GM18517 (cell line): ENCODE data around the gene PCDHGA1.
"Not testable (repeated sequence)": the region's sequence is repeated elsewhere in the genome, so short reads cannot be mapped to it uniquely, and the experiment has no call there.

Experiments
- ATAC-seq: cut with Tn5 transposase; IDR thresholded peaks from one replicate; pipeline ENCODE4 v1.9.1; 2021; ENCODE audit warnings: mild to moderate bottlenecking, moderate library complexity; ENCODE audit not compliant: unreplicated experiment

Gene PCDHGA1

GRCh38 chr5:141409598-141410306 lies 79.4 kb downstream of the PCDHGA1 start:
- ATAC-seq: no peak

GRCh38 chr5:141411575-141411974 lies 81.3 kb downstream of the PCDHGA1 start:
- ATAC-seq: no peak

GRCh38 chr5:141412854-141413539 lies 82.7 kb downstream of the PCDHGA1 start, which contains the start of gene PCDHGA10:
TSS of gene PCDHGA10 (plus strand) at chr5:141412987. CDS start at chr5:141413176, 189 bp downstream.
- peak; percentile 79 for ATAC-seq

- ATAC-seq: no peak
Observed at GRCh38 chr5:141413540-141414069, 83.3 kb downstream of the PCDHGA1 start.

- ATAC-seq: not testable (repeated sequence)
Observed at GRCh38 chr5:141414548-141415274, 84.4 kb downstream of the PCDHGA1 start.

- not testable (repeated sequence) for ATAC-seq
Observed at GRCh38 chr5:141415275-141415618, 84.9 kb downstream of the PCDHGA1 start.

- peak; percentile 76 for ATAC-seq
Observed at GRCh38 chr5:141417494-141418172, 87.3 kb downstream of the PCDHGA1 start, which contains the start of gene PCDHGB7. TSS of gene PCDHGB7 (plus strand) at chr5:141417677. CDS start at chr5:141417860, 183 bp downstream.

GRCh38 chr5:141419074-141419880 lies 89.0 kb downstream of the PCDHGA1 start:
- no peak for ATAC-seq

DNA sequence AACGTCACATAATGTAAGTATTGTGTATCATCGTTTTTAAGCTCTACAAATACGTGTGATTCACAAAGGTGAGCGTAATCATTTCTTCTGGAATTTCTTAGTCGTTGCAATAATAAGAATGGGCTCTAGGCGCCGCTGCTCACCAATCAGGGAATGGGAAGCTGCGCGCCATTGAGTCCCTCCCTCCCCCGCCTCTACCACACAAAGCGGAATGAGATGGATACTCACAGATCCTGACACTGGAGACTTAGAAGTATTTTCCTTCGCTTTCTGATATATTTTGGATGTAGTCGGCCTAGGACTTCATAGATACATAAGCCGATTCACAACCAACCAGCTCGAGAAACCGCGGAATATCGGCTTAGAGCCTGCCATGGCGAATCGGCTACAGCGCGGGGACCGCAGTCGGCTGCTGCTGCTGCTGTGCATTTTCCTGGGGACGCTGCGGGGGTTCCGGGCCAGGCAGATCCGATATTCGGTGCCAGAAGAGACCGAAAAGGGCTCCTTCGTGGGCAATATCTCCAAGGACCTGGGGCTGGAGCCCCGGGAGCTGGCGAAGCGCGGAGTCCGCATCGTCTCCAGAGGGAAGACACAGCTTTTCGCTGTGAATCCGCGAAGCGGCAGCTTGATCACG lies 90.7 kb downstream of the PCDHGA1 start, which contains the start of gene PCDHGA11:
Gene PCDHGA11 (plus strand): TSS at position 197 of the 634 bp plus-strand sequence. CDS start 177 bp downstream, at position 374.
- ATAC-seq: no peak

DNA sequence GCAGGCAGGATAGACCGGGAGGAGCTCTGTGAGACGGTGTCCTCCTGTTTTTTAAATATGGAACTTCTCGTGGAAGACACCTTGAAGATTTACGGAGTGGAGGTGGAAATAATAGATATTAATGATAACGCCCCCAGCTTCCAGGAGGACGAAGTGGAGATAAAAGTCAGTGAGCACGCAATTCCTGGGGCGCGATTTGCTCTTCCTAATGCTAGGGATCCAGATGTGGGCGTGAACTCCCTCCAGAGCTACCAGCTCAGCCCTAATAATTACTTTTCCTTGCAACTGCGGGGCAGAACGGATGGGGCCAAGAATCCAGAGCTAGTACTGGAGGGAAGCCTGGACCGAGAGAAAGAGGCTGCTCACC lies 91.2 kb downstream of the PCDHGA1 start:
- ATAC-seq: no peak

DNA sequence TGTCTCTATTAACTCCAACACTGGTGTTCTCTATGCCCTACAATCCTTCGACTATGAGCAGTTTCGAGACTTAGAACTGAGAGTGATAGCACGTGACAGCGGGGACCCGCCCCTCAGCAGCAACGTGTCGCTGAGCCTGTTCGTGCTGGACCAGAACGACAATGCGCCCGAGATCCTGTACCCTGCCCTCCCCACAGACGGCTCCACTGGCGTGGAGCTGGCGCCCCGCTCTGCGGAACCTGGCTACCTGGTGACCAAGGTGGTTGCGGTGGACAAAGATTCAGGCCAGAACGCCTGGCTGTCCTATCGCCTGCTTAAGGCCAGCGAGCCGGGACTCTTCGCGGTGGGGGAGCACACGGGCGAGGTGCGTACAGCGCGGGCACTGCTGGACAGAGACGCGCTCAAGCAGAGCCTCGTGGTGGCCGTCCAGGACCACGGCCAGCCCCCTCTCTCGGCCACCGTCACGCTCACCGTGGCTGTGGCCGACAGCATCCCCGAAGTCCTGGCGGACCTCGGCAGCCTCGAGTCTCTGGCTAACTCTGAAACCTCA lies 92.5 kb downstream of the PCDHGA1 start:
- no peak for ATAC-seq

DNA sequence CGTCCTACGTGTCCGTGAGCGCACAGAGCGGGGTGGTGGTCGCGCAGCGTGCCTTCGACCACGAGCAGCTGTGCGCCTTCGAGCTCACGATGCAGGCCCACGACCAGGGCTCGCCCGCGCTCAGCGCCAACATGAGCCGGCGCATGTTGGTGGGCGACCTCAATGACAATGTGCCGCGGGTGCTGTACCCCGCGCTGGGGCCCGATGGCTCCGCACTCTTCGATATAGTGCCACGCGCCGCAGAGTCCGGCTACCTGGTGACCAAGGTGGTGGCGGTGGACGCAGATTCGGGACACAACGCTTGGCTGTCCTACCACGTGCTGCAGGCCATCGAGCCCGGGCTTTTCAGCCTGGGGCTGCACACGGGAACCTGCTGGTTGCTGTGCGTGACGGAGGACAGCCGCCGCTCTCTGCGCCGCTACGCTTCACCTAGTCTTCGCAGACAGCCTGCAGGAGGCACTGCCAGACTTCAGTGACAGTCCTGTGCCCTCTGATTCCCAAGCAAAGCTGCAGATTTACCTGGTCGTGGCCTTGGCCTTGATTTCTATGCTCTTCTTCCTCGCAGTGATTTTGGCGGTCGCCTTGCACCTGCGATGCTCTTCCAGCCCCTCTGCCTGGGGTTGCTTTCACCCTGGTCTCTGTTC lies 97.6 kb downstream of the PCDHGA1 start:
- ATAC-seq: no peak

GRCh38 chr5:141430332-141431113 lies 100.2 kb downstream of the PCDHGA1 start, which contains the start of gene PCDHGA12:
TSS of gene PCDHGA12 (plus strand) at chr5:141430507. CDS start at chr5:141430760, 253 bp downstream.
- ATAC-seq: no peak

DNA sequence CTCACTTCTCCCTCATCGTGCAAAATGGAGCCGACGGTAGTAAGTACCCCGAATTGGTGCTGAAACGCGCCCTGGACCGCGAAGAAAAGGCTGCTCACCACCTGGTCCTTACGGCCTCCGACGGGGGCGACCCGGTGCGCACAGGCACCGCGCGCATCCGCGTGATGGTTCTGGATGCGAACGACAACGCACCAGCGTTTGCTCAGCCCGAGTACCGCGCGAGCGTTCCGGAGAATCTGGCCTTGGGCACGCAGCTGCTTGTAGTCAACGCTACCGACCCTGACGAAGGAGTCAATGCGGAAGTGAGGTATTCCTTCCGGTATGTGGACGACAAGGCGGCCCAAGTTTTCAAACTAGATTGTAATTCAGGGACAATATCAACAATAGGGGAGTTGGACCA lies 101.0 kb downstream of the PCDHGA1 start:
- ATAC-seq: no peak

DNA sequence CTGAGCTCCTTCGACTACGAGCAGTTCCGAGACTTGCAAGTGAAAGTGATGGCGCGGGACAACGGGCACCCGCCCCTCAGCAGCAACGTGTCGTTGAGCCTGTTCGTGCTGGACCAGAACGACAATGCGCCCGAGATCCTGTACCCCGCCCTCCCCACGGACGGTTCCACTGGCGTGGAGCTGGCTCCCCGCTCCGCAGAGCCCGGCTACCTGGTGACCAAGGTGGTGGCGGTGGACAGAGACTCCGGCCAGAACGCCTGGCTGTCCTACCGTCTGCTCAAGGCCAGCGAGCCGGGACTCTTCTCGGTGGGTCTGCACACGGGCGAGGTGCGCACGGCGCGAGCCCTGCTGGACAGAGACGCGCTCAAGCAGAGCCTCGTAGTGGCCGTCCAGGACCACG lies 102.0 kb downstream of the PCDHGA1 start:
- ATAC-seq: not testable (repeated sequence)

GRCh38 chr5:141432726-141433125 lies 102.4 kb downstream of the PCDHGA1 start:
- ATAC-seq: not testable (repeated sequence)

- ATAC-seq: no peak
Observed at GRCh38 chr5:141434006-141434405, 103.7 kb downstream of the PCDHGA1 start.

DNA sequence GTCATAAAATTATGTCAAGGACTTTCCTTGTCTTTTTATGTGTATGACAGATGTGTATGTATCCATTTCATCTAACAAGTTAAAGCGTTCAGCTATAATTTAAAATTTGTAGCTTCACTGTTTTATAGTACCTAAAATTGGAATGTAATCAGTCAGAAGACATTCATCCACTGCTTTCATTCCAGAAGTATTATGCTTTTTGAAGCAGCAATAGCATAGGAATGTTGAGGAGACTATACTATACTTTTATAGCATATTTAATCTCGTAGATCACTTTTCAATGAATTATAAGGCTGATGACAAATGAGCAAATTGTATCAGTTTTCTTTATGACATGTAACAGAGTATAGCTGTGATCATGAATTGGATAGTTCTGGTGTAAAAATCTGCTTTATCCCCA lies 106.9 kb downstream of the PCDHGA1 start:
- ATAC-seq: no peak
